Thoracic aorta (tissue), 2 donors: ENCODE results near the gene CYB5R4. TPM values are rescaled to one million over a fixed set of nuclear protein-coding genes. Genes with fewer than 3 reads are reported as not detected.

Experiments used
- ATAC-seq: fragments of 150-250 bp; one replicate; pipeline ENCODE4 v1.8.0; 2017; ENCODE audit warnings: low read depth; ENCODE audit not compliant: insufficient number of reproducible peaks, low FRiP score
- DNase-seq: peaks from one replicate; pipeline ENCODE4 v3.0.0-alpha.2; 2020; ENCODE audit warnings: low spot score
- H3K27ac ChIP-seq, 2 donors: fragments of 200-600 bp; sonication (generic); 1 replicate in 1 of 2; 2 replicates in 1 of 2; pipeline ENCODE4 v1.5.1; 2016; ENCODE audit warnings: mild to moderate bottlenecking in 2 of 2, moderate library complexity in 2 of 2
- H3K27me3 ChIP-seq: fragments of 200-600 bp; sonication (generic); replicated peaks from 2 replicates; pipeline ENCODE4 v1.6.0; 2016; ENCODE audit warnings: mild to moderate bottlenecking; ENCODE audit not compliant: insufficient read depth
- H3K36me3 ChIP-seq: fragments of 200-600 bp; sonication (generic); one replicate; pipeline ENCODE4 v1.5.1; 2016
- H3K4me1 ChIP-seq, 2 donors: fragments of 200-600 bp; sonication (generic); 1 replicate in 1 of 2; 2 replicates in 1 of 2; pipeline versions ENCODE4 v1.5.1 to v1.6.0; 2016; ENCODE audit warnings: low read depth in 2 of 2, mild to moderate bottlenecking in 1 of 2; ENCODE audit not compliant: control insufficient read depth in 1 of 2
- H3K4me3 ChIP-seq: fragments of 200-600 bp; sonication (generic); 2 replicates; pipeline ENCODE4 v1.5.1; 2016; ENCODE audit warnings: mild to moderate bottlenecking
- H3K9me3 ChIP-seq: fragments of 200-600 bp; sonication (generic); 2 replicates; pipeline ENCODE4 v1.5.1; 2016
- CTCF ChIP-seq: fragments of 200-600 bp; sonication (generic); IDR thresholded peaks from one replicate; pipeline ENCODE4 v1.5.1; 2019; ENCODE audit warnings: antibody characterized with exemption
- total RNA-seq, 2 donors: library from RNA; depleted of rRNA; stranded (reverse); fragments of >200 nt; gene quantifications; one replicate each; pipeline versions ENCODE4 v1.1.0 to v1.2.3, GENCODE V29; 2016

The CYB5R4 gene
- total RNA-seq, 2 donors from 2014 or later, result 9.1 to 16.2 TPM

- no peak for DNase-seq
- ATAC-seq, result no peak
- peaks cover 0 to 8% of the 10 kb centered on the region in 2 donors for H3K4me1 ChIP-seq
- H3K27ac ChIP-seq, result no peak overlapping the region
- H3K36me3 ChIP-seq, result no peaks in the 10 kb centered on the region
- H3K27me3 ChIP-seq, result no peaks in the 10 kb centered on the region
- TF ChIP-seq CTCF, result no peak
- no peaks in the 10 kb centered on the region for H3K9me3 ChIP-seq
- peak overlapping the region; percentile 24 for H3K4me3 ChIP-seq
Measured at GRCh38 chr6:83952830-83953229, 93.3 kb downstream of the CYB5R4 start.

GRCh38 chr6:83954371-83954770 lies 94.9 kb downstream of the CYB5R4 start:
- ATAC-seq, result no peak
- DNase-seq, result no peak
- Histone ChIP-seq H3K27ac (no peak overlapping the region), H3K4me3 (no peak overlapping the region), H3K9me3 (no peaks in the 10 kb centered on the region), H3K27me3 (no peaks in the 10 kb centered on the region), H3K36me3 (no peaks in the 10 kb centered on the region), H3K4me1 (no peaks in the 10 kb centered on the region)
- TF ChIP-seq CTCF, result no peak

- no peak for DNase-seq
- no peaks in the 10 kb centered on the region for H3K27me3 ChIP-seq
- ATAC-seq, result no peak
- peaks cover 2% of the 10 kb centered on the region for H3K36me3 ChIP-seq
- no peaks in the 10 kb centered on the region for H3K9me3 ChIP-seq
- no peak overlapping the region for H3K27ac ChIP-seq
- H3K4me3 ChIP-seq, result no peak overlapping the region
- TF ChIP-seq CTCF, result no peak
- H3K4me1 ChIP-seq, result no peaks in the 10 kb centered on the region
Measured at GRCh38 chr6:83958241-83958685, 98.8 kb downstream of the CYB5R4 start.

- Histone ChIP-seq H3K27me3 (no peaks in the 10 kb centered on the region), H3K4me1 (no peaks in the 10 kb centered on the region), H3K9me3 (no peaks in the 10 kb centered on the region), H3K36me3 (peaks cover 11% of the 10 kb centered on the region), H3K4me3 (no peak overlapping the region), H3K27ac (no peak overlapping the region)
- no peak for TF ChIP-seq CTCF
- no peak for DNase-seq
- ATAC-seq, result no peak
Measured at GRCh38 chr6:83960664-83961063, 101.2 kb downstream of the CYB5R4 start.

- DNase-seq (no peak), ATAC-seq (no peak)
- H3K36me3 ChIP-seq, result peaks cover 11% of the 10 kb centered on the region
- H3K9me3 ChIP-seq, result peaks cover 8% of the 10 kb centered on the region
- H3K27ac ChIP-seq, result no peak overlapping the region
- no peaks in the 10 kb centered on the region for H3K4me1 ChIP-seq
- TF ChIP-seq CTCF, result no peak
- no peaks in the 10 kb centered on the region for H3K27me3 ChIP-seq
- H3K4me3 ChIP-seq, result no peak overlapping the region
Measured at GRCh38 chr6:83962582-83962981, 103.1 kb downstream of the CYB5R4 start.
